H1 (cell line): ENCODE measurements around the gene KCTD17. TPM values are rescaled to one million over a fixed set of nuclear protein-coding genes. Genes with fewer than 3 reads are reported as not detected.

ENCODE experiments used
- BRCA1 ChIP-seq: IDR thresholded peaks from 2 replicates; pipeline ENCODE4 v1.6.1; 2012; ENCODE audit warnings: low read depth, low read length, improper control_type of control experiment
- CBX8 ChIP-seq: fragments of 300-800, 300-1000 bp; sonication (generic); IDR thresholded peaks from 2 replicates; pipeline ENCODE4 v1.7.1; 2016; ENCODE audit warnings: low read depth, low read length, borderline replicate concordance
- CTBP2 ChIP-seq: IDR thresholded peaks from 2 replicates; pipeline ENCODE4 v1.7.0; 2011; ENCODE audit warnings: borderline replicate concordance, mild to moderate bottlenecking, moderate library complexity, mixed read lengths, low read length; ENCODE audit not compliant: insufficient read depth, insufficient read length
- GABPA ChIP-seq: IDR thresholded peaks from 2 replicates; pipeline ENCODE4 v1.6.1; 2011; ENCODE audit warnings: mild to moderate bottlenecking, low read length, moderate library complexity, borderline replicate concordance; ENCODE audit not compliant: insufficient read depth
- KDM4A ChIP-seq: IDR thresholded peaks from one replicate; pipeline ENCODE4 v1.7.1; 2012; ENCODE audit warnings: low read depth, mild to moderate bottlenecking, moderate library complexity, low read length, inconsistent platforms; ENCODE audit not compliant: severe bottlenecking
- MAFK ChIP-seq: IDR thresholded peaks from 2 replicates; pipeline ENCODE4 v1.6.1; 2012; ENCODE audit warnings: low read depth, mild to moderate bottlenecking, improper control_type of control experiment, low read length
- POLR2A ChIP-seq, 2 experiments: IDR thresholded peaks; 1 replicate in 1 of 2; 2 replicates in 1 of 2; pipeline ENCODE4 v1.6.1; 2011; ENCODE audit warnings: low read depth in 2 of 2, low read length in 2 of 2, mild to moderate bottlenecking in 2 of 2; ENCODE audit errors: control extremely low read depth in 1 of 2
- RBBP5 ChIP-seq: IDR thresholded peaks from 2 replicates; pipeline ENCODE4 v1.7.1; 2012; ENCODE audit warnings: low read depth, mild to moderate bottlenecking, inconsistent platforms, low read length, moderate library complexity, borderline replicate concordance
- RXRA ChIP-seq: IDR thresholded peaks from 2 replicates; pipeline ENCODE4 v1.6.1; 2011; ENCODE audit warnings: low read depth, mild to moderate bottlenecking, low read length, moderate library complexity; ENCODE audit not compliant: insufficient read depth
- TAF1 ChIP-seq: IDR thresholded peaks from 2 replicates; pipeline ENCODE4 v1.6.1; 2011; ENCODE audit warnings: mild to moderate bottlenecking, low read depth, low read length
- polyA plus RNA-seq, 7 experiments: library from polyadenylated mRNA; depleted of rRNA in 3 of 7; stranded (reverse) in 5 of 7; unstranded in 2 of 7; fragments of >200 nt in 5 of 7; fragments of 200-250 nt in 2 of 7; gene quantifications; 1 replicate in 5 of 7; 2 replicates in 1 of 7; 4 replicates in 1 of 7; pipeline versions ENCODE4 v1.2.1 to v1.2.3, GENCODE V29; 2011 to 2013; ENCODE audit warnings: missing spikeins in 2 of 7, mixed read lengths in 2 of 7
- total RNA-seq: library from RNA; stranded (reverse); fragmentation: NEBNext Ultra II Directional; extraction: Animal tissue kit (Norgen Biotek cat#: 25700); gene quantifications from 2 replicates; pipeline ENCODE4 v1.2.1, GENCODE V29; 2021
- TF ChIP-seq, protein P1 (sequence below): fragments of 300-600 bp; sonication (generic); IDR thresholded peaks from 2 replicates; pipeline ENCODE4 v1.7.1; 2012; ENCODE audit warnings: low read length, moderate library complexity, mild to moderate bottlenecking, inconsistent platforms; ENCODE audit not compliant: insufficient replicate concordance
- TF ChIP-seq, protein P2 (sequence below): IDR thresholded peaks from 2 replicates; pipeline ENCODE4 v1.6.1; 2012; ENCODE audit warnings: inconsistent platforms

KCTD17 gene
- total and polyA plus RNA-seq, 2 of the 8 experiments (the other 6 are each of a cell fraction or from before 2014, with no cell fraction given): 39.4 to 44.0 TPM

DNA sequence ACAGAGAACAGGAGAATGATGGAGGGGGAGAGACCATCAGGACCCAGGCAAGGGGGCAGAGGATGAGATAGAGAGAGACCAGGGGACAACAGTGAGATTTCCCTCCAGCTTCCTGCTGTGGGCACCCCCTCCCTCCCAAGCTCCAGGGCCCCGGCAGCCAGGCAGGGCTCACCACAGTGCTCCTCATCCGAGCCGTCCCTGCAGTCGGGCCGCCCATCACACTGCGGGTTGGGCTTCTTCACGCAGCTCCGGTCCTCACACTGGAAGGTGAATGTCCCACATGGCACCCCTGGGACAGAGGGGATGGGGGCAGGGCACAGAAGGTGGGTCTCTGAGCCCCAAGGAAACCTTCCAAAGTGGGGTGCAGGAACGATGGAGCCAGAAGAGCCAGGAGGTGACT, 19.2 kb downstream of the KCTD17 start (continued):
- TF ChIP-seq, protein P1, sequence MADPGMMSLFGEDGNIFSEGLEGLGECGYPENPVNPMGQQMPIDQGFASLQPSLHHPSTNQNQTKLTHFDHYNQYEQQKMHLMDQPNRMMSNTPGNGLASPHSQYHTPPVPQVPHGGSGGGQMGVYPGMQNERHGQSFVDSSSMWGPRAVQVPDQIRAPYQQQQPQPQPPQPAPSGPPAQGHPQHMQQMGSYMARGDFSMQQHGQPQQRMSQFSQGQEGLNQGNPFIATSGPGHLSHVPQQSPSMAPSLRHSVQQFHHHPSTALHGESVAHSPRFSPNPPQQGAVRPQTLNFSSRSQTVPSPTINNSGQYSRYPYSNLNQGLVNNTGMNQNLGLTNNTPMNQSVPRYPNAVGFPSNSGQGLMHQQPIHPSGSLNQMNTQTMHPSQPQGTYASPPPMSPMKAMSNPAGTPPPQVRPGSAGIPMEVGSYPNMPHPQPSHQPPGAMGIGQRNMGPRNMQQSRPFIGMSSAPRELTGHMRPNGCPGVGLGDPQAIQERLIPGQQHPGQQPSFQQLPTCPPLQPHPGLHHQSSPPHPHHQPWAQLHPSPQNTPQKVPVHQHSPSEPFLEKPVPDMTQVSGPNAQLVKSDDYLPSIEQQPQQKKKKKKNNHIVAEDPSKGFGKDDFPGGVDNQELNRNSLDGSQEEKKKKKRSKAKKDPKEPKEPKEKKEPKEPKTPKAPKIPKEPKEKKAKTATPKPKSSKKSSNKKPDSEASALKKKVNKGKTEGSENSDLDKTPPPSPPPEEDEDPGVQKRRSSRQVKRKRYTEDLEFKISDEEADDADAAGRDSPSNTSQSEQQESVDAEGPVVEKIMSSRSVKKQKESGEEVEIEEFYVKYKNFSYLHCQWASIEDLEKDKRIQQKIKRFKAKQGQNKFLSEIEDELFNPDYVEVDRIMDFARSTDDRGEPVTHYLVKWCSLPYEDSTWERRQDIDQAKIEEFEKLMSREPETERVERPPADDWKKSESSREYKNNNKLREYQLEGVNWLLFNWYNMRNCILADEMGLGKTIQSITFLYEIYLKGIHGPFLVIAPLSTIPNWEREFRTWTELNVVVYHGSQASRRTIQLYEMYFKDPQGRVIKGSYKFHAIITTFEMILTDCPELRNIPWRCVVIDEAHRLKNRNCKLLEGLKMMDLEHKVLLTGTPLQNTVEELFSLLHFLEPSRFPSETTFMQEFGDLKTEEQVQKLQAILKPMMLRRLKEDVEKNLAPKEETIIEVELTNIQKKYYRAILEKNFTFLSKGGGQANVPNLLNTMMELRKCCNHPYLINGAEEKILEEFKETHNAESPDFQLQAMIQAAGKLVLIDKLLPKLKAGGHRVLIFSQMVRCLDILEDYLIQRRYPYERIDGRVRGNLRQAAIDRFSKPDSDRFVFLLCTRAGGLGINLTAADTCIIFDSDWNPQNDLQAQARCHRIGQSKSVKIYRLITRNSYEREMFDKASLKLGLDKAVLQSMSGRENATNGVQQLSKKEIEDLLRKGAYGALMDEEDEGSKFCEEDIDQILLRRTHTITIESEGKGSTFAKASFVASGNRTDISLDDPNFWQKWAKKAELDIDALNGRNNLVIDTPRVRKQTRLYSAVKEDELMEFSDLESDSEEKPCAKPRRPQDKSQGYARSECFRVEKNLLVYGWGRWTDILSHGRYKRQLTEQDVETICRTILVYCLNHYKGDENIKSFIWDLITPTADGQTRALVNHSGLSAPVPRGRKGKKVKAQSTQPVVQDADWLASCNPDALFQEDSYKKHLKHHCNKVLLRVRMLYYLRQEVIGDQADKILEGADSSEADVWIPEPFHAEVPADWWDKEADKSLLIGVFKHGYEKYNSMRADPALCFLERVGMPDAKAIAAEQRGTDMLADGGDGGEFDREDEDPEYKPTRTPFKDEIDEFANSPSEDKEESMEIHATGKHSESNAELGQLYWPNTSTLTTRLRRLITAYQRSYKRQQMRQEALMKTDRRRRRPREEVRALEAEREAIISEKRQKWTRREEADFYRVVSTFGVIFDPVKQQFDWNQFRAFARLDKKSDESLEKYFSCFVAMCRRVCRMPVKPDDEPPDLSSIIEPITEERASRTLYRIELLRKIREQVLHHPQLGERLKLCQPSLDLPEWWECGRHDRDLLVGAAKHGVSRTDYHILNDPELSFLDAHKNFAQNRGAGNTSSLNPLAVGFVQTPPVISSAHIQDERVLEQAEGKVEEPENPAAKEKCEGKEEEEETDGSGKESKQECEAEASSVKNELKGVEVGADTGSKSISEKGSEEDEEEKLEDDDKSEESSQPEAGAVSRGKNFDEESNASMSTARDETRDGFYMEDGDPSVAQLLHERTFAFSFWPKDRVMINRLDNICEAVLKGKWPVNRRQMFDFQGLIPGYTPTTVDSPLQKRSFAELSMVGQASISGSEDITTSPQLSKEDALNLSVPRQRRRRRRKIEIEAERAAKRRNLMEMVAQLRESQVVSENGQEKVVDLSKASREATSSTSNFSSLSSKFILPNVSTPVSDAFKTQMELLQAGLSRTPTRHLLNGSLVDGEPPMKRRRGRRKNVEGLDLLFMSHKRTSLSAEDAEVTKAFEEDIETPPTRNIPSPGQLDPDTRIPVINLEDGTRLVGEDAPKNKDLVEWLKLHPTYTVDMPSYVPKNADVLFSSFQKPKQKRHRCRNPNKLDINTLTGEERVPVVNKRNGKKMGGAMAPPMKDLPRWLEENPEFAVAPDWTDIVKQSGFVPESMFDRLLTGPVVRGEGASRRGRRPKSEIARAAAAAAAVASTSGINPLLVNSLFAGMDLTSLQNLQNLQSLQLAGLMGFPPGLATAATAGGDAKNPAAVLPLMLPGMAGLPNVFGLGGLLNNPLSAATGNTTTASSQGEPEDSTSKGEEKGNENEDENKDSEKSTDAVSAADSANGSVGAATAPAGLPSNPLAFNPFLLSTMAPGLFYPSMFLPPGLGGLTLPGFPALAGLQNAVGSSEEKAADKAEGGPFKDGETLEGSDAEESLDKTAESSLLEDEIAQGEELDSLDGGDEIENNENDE: no peak
- no peak for TF ChIP-seq MAFK
- no peak for TF ChIP-seq BRCA1
- no peak for TF ChIP-seq POLR2A (IDR thresholded peaks at IDR 0.05; ENCODE audit: control extremely low read depth in 1 of 2, low read depth in 2 of 2, low read length in 2 of 2)
- no peak for TF ChIP-seq GABPA
- TF ChIP-seq CTBP2: no peak
- TF ChIP-seq, protein P2, sequence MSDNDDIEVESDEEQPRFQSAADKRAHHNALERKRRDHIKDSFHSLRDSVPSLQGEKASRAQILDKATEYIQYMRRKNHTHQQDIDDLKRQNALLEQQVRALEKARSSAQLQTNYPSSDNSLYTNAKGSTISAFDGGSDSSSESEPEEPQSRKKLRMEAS: no peak
- no peak for TF ChIP-seq RBBP5
- no peak for TF ChIP-seq TAF1
- TF ChIP-seq RXRA: no peak
- TF ChIP-seq KDM4A: no peak
- no peak for TF ChIP-seq CBX8
